Raji (cell line): ENCODE data around the gene TEKTIP1.

Source experiments
- POLR2A ChIP-seq: IDR thresholded peaks from 2 replicates; pipeline ENCODE4 v1.6.1; 2011; ENCODE audit warnings: low read depth, low read length, control low read depth; ENCODE audit not compliant: insufficient read depth

The TEKTIP1 gene

DNA sequence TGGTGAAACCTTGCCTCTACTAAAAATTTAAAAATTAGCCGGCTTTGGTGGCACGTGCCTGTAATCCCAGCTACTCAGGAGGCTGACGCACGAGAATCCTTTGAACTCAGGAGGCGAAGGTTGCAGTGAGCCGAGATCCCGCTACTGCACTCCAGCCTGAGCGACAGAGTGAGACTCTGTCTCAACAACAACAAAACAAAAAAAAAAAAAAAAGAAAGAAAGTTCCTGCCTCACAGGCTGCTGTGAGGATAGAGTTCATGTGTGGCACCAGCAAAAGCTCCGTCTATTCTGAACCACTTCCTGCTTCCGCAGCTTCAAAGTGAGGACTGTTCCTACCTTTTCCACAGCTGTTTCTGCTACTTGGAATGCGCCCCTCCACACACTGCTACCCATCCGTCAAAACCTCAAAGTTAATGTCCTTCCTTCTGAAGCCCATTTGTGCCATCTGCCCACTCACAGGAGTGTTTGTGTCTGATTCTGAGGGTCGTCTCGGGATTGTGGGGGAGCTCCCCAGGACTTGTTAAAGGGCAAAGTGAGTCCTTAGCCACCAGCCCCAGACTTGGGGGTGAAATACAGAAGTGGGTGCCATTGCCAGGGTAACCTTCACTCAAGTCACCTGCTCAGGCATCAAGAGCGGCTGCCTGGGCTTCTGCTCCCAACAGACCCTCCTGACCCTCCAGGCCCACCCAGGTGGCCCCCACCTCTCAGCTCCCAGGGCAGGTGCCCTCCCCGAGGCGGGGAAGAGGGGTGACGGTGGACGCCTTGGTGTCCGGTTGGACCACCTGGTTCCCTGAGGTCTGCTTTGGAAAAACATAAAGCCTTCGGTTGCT, 15.5 kb downstream of the TEKTIP1 start:
- TF ChIP-seq POLR2A: no peak

DNA sequence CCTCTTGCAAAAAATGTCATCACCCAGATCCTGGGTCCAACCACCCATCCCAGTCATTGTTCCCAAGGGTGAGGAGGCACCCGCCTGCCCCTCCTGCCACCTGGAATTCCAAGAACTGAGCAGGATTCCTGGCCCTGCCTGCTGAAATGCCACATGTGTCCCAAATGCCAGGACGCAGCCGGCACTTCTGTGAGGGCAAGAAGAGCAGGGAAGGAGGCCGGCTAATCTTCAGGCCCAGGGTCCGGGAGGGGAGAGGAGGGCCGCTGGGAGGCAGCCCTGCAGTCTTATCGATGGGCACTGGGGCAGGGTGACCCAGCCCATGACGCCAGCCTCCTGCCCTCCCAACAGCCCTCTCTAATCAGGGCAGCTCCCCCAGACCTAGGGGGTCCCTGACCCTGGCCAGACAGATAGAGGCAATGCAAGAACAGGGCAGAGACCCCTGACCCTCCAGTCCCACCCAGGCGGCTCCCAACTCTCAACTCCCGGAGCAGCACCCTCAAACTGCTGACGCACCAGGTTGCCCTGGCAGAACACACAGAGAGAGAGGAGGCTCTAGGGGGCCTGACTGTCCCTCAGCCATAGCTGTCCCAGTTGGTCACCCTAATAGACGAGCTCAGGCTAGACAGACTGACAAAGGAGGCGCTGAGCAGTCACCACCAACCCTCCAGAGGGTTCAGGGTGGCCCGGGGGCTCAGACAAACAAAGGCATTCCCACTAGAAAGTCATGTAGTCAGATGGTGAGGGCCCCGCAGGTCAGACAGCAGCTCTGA, 16.9 kb downstream of the TEKTIP1 start:
- no peak for TF ChIP-seq POLR2A

DNA sequence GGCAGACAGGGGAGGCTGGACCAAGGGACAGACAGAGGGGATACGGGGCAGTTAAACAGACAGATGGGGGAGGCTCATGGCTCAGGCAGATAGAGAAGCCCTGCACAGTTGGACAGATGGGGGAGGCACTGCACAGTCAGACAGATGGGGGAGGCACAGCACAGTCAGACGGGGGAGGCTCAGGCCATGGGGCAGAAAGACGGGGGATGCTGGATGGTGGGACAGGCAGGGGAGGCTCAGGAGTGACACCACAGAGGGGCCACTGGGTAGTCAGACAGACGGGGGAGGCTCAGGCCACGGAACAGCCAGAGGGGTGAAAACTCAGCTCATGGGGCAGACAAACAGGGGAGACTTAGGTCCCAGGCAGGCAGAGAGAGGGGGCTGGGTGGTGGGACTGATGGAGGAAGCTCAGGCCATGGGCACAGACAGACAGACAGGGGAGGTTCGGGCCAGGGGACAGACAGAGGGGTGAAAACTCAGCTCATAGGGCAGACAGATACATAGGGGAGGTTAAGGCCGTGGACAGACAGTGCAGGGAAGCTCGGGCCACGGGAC, 17.5 kb downstream of the TEKTIP1 start:
- TF ChIP-seq POLR2A: no peak

DNA sequence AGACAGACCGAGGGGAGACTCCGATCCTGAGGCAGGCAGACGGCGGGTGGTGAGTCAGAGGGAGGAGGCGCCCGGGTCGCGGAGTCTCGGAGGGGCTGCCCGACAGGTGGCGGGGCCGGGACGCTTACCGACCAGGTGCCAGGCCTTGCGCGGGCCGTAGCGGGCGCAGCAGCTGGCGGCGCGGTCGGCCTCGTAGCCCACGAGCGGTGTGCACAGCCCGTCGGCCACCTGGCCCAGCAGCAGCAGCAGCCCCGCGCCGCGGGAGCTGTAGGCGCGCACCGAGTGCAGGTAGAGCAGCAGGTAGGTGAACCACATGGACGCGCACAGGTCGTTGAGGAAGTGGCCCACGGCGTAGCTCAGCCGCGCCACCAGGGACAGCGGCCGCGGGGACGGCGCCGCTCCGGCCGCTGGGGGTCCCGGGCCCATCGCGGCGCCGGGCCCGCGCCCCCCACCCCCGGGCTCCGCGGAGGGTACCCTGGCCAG, 18.0 kb downstream of the TEKTIP1 start:
- no peak; the same call in 1 of the 2 replicates for TF ChIP-seq POLR2A

DNA sequence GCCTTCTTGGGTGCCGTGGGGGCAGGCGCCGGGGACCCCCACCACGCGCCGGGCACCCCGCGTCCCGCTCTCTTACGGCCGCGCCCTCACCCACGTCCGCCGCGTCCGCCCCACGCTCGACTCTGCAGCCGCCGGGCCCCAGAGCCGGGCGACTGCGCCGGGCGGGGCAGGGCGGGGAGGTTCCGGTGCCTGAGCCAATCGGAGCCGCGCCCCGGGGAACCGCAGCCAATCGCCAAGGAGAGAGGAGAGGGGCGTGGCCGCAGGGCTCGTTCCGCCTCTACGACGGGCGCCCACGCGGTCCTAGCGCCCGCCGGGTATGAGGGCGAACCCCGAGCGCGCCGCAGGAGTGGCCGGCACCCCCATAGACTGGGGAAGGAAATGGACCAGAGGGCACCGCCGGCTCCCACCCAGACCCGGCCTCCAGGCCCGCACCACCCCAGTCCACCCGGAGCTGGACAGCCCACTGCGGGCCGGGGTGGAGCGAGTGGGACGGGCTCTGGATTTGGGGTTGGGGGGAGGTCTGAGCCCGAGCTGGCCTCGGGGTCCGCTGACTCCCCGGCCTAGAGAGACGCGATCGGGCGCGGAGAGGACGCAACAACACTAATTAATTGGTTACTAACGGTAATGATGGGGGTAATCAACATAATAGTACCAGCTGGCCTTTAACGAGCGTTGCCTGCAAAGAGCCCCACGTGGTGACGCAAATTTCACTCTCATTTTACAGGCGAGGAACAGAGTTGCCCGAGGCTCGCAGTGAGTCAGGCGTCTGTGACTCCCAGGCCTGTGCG, 18.7 kb downstream of the TEKTIP1 start, which contains the start of gene MFSD12:
Gene MFSD12 (minus strand): TSS at position 126 of the 788 bp plus-strand sequence. CDS start 183 bp downstream, outside the sequence.
- peak; percentile 67 for TF ChIP-seq POLR2A

DNA sequence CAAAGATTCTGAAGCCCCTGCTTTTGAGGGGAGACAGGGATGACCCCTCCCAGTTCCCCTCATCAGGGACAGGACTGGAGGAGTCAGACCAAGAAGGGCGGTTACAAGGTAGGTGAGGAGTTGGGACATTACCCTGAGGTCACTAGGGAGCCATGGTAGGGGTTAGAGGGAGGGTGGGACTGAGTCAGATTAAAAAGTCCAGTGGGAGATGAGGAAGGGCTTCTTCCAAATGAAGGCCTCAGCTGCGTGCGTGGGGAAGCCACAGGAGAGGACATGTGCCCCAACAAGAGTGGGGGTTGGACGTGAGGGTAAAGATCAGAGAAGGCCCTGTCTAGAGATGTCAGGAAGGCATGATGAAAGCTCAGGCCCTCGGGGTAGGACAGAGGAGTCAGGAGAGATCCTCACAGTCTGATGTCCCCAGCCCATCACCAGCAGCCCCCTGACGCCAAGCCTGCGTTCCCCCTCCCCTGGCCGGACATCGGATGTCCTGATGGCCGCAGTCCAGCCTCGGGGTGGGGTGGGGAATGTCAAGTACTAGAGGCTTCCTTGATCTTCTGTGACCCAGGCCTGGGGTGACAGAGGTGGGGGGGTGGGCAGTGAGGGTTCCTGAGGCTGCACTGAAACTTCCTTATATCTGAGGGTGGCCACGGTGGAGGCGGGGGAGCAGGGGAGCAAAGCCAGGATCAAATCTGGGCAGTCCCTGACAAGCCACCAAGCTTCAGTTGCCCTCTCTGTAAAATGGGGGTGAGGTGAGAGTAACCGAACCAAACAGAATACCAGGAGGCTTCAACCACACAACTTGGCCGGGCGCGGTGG, 24.9 kb downstream of the TEKTIP1 start:
- TF ChIP-seq POLR2A: no peak

DNA sequence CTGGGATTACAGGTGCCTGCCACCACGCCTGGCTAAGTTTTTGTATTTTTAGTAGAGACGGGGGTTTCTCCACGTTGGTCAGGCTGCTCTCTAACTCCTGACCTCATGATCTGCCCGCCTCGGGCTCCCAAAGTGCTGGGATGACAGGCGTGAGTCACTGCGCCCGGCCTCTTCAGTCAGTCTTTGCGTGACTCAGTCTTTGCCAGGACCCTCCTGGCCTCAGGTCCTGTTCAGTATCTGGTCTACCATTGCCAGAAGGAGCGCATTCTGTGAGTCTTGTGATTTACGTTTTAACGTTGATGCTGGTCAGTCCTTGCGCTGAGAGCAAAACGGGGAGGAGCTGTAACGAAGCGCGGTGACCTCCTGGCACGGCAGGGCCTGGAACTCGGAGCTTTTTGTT, 26.2 kb downstream of the TEKTIP1 start:
- no peak for TF ChIP-seq POLR2A

DNA sequence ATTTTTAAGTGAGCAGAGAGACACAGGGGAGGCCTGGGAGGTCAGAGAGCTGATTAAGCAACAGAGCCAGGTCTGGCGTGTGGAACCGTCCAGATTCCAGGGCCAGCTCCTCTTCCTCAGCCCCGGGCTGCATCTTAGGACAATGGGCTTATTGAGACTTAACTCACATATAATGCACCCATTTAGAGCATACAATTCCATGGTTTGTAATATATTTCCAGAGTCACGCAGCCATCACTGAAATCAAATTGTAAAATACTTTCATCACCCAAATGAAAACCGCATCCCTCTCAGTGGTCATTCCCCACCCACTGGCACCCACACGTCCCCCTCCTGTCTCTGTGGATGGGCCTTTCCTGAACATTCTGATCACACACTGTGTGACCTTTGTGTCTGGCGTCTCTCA, 31.6 kb downstream of the TEKTIP1 start:
- no peak for TF ChIP-seq POLR2A

DNA sequence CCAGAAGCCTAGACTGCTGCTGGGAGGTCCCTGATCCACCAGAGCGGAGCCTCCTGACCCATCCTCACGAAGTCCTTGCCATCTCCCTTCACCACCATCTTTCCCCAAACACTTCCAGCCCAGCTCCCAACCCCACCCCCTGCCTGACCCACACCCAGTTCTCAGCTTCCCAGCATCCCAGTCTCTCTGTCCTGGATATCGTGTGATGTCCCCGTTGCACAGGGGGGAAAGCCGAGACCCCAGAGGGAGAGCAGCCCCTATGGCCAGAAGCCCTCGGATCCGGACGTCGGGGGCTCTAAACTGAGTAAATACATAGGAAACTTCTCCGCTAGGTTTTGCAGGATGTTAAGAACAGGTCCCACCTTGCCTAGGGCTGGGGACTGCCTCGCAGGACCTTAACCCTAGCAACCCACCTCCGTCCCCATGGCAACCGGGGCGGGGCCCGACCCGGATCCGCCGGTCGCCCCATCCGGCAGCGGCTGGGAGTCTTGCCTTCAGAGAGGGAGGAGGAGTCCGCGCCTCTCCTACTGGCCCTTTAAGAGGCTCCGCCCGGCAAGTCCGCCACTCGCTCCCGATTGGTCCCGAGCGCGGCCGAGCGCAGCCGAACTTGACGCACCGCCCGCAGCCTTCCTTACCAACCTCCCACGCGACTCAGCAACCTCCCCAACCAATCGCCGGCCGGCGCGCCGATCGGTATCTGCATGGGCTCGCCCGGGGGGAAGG, 33.3 kb downstream of the TEKTIP1 start:
- TF ChIP-seq POLR2A: no peak

DNA sequence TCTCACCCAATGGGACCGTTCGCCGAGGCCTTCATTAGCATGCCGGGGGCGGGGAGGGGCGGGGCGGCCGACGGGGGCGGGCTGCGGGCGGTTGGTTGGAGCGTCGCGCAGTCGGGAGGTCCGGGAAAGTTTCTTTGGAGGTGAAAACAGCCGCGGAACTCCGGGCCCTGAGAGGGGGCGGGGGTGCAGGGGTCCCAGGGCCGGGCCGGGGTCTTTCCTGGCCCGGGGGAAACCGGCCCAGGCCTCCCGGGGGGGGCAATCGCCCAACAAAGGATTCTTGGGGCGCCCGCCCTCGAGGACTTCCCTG, 33.8 kb downstream of the TEKTIP1 start, which contains the start of gene HMG20B:
Gene HMG20B (plus strand): TSS at position 90 of the 307 bp plus-strand sequence. CDS start 366 bp downstream, outside the sequence.
- 0 out of 2 replicates have a peak, but pooled peaks have one; percentile 27 for TF ChIP-seq POLR2A

DNA sequence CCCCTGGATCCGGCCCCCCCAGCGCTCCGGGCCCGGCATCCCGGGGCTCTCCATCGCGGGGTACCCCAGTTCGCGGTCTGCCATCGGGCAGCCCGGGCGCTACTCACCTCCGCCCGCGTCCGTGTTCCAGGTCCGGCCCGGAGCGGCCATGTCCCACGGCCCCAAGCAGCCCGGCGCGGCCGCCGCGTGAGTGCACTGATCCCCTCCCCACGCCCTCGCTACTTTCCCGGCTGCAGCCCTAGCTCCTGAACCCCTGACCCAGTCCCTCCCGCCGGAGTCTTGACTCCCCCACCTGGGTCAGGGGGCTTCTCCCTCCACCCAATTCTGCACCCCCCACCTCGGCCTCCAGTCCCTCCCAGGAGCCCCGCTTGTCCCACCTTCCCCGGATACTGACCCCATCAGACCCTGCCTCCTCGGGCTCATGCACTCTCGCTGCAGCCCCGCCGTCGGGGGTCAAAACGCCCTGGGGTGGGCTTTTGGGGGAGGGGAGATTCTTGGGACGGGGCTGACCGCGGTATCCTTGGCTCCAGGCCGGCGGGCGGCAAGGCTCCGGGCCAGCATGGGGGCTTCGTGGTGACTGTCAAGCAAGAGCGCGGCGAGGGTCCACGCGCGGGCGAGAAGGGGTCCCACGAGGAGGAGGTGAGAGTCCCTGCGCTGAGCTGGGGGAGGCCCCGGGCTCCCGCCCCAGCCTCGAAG, 34.3 kb downstream of the TEKTIP1 start:
- TF ChIP-seq POLR2A: peak; percentile 43; the same call in 1 of the 2 replicates

DNA sequence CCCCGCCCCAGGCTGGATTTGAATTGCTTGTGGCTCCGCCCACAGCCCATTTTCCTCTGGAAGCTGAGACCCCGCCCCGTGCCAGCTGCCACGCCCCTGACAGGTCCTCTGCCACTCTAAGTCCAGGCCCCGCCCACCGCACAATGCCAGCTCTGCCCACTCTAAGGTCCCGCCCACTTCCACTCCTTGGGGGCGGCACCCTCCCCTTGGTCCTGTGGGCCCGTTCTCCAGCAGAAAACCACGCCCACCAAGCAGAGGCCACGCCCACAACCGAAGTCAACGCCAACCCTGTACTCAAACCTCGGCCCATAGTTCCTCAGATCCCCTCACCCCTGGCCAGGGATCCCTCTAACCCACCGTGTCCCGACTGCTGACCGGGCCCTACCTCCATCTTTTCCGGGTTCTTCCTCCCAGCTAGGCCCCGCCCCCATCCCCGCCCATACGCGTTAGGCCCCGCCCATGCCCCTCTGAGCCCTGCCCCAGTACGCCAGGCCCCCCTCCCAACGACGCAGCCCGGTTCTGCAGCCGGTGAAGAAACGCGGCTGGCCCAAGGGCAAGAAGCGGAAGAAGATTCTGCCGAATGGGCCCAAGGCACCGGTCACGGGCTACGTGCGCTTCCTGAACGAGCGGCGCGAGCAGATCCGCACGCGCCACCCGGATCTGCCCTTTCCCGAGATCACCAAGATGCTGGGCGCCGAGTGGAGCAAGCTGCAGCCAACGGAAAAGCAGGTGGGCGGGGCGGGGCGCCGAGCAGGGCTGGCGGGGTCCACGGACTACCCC, 35.1 kb downstream of the TEKTIP1 start:
- no peak for TF ChIP-seq POLR2A

DNA sequence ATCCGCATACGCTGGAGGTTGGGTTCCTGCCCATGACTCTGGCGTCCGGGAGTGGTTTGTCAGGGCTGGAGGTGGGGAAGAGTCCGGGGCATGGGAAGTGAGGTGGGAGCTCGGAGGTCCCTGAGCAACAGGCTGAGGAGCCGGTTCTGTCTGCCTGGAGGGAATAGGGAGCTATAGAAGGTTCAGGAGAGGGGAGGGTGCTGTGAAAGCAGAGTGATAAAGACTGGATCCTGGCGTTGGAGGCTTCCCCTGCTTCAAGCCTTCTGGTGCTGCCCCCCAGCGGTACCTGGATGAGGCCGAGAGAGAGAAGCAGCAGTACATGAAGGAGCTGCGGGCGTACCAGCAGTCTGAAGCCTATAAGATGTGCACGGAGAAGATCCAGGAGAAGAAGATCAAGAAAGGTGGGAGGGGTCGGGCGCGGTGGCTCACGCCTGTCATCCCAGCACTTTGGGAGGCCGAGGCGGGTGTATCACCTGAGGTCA, 36.3 kb downstream of the TEKTIP1 start:
- TF ChIP-seq POLR2A: no peak
